GM18498 (cell line): ENCODE data around the gene SPPL2B.
"Not testable (repeated sequence)": the region's sequence is repeated elsewhere in the genome, so short reads cannot be mapped to it uniquely, and the experiment has no call there.

ENCODE experiments used
- ATAC-seq: cut with Tn5 transposase; IDR thresholded peaks from one replicate; pipeline ENCODE4 v1.9.1; 2021; ENCODE audit warnings: mild to moderate bottlenecking, moderate library complexity; ENCODE audit not compliant: unreplicated experiment

Gene SPPL2B

GRCh38 chr19:2336528-2337328, 8.2 kb downstream of the SPPL2B start:
- no peak for ATAC-seq

GRCh38 chr19:2337329-2337707, 8.8 kb downstream of the SPPL2B start:
- no peak for ATAC-seq

DNA sequence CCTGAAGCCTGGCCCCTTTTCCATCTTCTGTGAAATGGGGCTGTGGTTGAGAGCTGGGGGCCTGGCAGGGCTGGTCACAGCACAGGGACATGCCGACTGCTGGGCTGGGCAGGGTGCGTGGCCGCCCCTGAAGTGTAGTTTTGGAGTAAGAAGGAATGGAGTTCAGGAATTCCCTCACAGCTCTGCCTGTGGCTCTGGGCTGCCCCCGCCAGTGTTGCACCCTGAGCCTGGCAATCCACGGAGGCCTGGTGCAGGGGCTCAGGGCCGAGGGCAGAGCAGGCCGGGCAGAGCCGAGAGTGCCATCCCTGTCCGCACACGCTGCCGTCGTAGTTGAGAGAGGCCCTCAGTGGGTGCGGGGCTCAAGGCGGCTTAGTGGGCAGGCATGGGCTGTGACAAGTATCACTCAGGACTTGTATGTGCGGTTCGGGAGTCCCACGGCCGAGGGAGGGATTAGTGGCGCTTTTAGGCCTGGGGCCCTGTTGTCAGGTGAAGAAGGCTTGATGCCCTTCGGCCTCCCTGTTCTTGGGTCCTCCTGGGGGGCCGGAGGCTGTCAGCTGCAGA, 9.7 kb downstream of the SPPL2B start:
- no peak for ATAC-seq

GRCh38 chr19:2338751-2339643, 10.5 kb downstream of the SPPL2B start:
- no peak for ATAC-seq

DNA sequence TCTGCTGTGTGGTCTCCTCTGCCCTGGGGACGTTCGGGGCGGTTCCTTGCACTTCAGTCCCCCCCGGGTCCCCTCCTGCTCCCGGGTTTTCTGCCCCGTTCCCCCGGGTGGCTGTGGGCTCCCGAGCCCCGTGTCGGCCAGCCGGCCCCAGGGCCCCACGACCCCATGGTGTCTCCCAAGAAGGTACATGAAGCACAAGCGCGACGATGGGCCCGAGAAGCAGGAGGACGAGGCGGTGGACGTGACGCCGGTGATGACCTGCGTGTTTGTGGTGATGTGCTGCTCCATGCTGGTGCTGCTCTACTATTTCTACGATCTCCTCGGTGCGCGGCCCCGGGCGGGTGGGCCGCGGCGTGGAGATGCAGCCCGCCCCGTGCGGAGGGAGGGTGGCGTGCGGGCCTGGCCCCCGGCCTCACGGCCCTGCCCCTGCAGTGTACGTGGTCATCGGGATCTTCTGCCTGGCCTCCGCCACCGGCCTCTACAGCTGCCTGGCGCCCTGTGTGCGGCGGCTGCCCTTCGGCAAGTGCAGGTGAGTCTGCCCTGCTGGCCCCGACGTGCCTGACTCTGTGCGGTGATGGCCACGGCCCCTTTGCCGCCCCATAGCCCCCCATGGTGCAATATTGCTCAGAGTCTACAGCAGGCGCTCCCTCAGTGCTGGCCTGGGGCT, 11.3 kb downstream of the SPPL2B start:
- ATAC-seq, result no peak

DNA sequence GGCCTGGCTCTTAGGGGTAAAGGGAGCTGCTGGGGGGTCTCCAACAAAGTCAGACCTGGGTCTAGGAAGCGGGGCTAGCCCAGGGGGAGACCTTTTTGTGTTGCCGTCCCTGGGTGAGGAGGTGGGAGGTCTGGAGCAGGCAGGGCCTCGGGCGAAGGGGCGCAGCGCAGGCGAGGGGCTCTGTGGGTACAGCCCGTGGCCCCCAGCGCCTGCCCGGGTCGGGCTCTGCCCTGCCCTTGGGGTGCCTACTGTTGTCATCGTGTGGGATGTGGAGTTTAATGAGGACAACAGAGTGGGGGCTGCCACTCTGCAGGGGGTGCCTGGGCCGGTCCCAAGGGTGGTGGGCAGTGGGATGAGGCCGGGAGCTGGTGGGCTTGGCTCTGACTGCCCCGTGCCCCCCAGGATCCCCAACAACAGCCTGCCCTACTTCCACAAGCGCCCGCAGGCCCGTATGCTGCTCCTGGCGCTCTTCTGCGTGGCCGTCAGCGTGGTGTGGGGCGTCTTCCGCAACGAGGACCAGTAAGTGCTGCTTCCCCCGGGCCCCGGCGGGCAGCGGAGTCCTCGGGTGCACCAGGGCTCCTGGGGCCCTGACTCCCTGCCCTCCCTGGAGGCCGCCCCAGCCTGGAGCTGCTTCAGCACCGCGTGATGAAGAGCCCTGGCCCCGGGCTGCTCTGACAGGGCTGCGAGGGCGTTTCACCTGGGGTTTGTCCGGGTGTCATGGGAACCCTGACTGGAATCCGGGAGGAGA, 12.2 kb downstream of the SPPL2B start:
- ATAC-seq, result no peak

DNA sequence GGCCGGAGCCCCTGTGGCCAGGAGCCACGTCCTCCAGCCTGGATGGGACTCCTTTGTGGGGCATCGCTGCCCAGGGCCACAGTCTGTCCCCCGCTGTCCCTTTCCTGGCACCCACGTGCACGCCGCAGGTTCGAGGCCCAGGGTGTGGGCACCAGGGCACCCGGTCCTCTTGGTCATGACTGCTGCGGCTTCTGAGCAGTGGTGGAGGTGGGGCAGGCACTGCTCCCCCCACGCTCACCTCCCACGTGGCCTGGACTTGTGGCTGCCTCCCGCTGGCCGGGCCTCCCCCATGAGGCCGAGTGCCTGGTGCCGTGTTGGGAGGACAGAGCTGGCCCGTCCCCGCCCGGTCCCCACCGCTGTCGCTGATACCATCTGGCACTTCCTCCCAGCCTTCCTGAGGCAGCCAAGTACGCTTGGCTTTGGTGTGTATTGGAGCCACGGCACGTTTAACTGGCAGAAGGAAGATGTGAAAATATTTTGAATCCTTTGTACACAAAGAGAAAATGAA, 12.8 kb downstream of the SPPL2B start:
- ATAC-seq, result no peak

- ATAC-seq, result no peak
These were observed 13.5 kb downstream of the SPPL2B start for GRCh38 chr19:2341982-2342381.

DNA sequence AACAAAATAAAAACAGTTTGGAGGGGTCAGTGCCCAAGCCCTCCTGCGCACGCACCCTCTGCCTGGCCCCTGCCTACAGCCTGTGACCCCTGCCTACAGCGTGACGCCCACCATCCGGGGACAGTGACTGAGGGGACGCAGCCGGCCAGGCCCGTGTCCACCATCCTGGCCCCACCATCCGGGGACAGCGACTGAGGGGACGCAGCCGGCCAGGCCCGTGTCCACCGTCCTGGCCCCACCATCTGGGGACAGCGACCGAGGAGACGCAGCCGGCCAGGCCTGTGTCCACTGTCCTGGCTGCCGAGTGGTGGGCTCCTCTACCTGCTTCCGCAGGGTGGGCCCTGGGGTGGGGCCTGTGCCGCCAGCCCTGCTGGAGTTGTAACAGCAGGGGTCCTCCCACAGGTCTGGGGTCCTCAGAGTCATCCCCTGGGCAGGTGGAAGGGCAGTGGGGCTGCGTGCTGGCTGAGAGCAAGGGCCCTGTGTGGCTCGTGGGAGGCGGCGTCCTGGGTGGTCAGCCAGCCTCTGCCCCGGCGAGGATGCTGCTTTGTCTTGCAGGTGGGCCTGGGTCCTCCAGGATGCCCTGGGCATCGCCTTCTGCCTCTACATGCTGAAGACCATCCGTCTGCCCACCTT, 14.3 kb downstream of the SPPL2B start:
- no peak for ATAC-seq

GRCh38 chr19:2343289-2343982, 15.0 kb downstream of the SPPL2B start:
- ATAC-seq, result no peak

GRCh38 chr19:2344381-2344870, 15.9 kb downstream of the SPPL2B start:
- ATAC-seq, result no peak

DNA sequence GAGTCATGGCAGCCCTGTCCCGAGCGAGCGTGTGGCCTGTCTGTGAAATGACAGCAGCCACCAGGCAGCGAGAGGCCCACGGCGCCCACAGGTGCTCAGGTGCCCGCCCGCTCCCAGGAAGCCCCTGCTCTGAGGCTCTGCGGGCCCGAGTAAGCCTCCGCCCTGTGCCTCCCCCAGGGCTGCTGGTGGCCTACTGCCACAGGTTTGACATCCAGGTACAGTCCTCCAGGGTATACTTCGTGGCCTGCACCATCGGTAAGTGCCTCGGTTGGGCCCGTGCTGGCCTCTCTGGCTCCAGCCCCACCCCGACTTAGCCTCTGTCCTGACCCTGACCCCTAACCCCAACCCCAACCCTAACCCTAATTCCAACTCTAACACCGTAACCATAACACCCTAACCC, 16.6 kb downstream of the SPPL2B start:
- ATAC-seq, result no peak

- ATAC-seq, result no peak
These were observed 17.5 kb downstream of the SPPL2B start for GRCh38 chr19:2345794-2346663.

- ATAC-seq, result not testable (repeated sequence)
These were observed 21.3 kb downstream of the SPPL2B start for GRCh38 chr19:2349818-2350217.

DNA sequence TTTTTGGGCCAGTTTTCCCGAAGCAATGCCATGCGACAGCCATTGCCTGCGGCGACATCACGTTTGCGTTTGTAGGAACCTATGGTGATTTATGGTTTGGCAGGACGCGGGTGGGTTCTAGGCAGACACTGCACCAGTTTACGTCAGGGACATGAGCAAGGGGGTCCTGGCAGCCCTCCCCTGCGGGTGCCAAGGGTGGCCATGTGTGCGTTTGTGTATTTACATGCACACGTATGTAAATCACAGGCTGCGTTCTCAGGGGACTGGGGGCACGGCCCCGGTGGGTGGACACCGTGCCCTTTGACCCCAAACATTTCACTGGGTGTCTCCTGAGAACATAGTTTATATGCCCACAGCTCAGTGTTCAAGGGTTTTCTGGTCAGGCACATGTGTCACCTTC, 22.2 kb downstream of the SPPL2B start:
- no peak for ATAC-seq

- ATAC-seq, result no peak
These were observed 23.1 kb downstream of the SPPL2B start for GRCh38 chr19:2351591-2351990.

DNA sequence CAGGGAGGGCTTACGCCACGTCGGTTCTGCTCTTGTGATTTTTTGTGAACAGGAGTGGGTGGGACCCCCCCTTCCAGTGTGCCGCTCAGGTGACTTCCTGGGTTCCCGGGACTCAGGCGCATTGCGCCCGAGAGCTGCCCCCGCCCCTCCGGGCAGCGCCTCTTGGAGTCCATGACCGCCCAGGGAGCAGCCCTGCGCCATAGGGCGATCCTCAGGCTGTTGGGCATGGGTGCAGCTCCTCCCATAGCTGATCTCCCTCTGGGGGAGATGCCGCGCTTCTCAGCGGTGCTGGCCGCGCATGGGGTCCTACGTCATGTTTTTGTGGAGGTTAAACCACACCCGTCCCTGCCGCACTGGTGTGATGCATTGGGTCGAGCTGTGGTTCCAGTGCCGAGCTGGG, 23.6 kb downstream of the SPPL2B start:
- ATAC-seq, result no peak
